GM23338 (cell line): ENCODE results near the gene PREB. TPM values are rescaled to one million over a fixed set of nuclear protein-coding genes. Genes with fewer than 3 reads are reported as not detected.

Experiments used
- ATAC-seq: fragments of 200-7000 bp; cut with Tn5 transposase; 3 replicates; pipeline ENCODE4 v1.9.1; 2020
- DNase-seq: peaks from one replicate; pipeline ENCODE4 v3.0.0-alpha.2; 2015; ENCODE audit warnings: low spot score
- H2AFZ ChIP-seq: fragments of 200-600 bp; sonication (generic); 2 replicates; pipeline ENCODE4 v1.8.0; 2016; ENCODE audit warnings: antibody characterized with exemption, mild to moderate bottlenecking, moderate library complexity
- H3F3A ChIP-seq: fragments of 200-600 bp; sonication (generic); replicated peaks from 2 replicates; pipeline ENCODE4 v1.8.0; 2017; ENCODE audit warnings: antibody characterized with exemption, mixed run types, low read depth
- H3K27ac ChIP-seq: fragments of 200-600 bp; sonication (generic); 2 replicates; pipeline ENCODE4 v1.6.1; 2016; ENCODE audit warnings: low read depth
- H3K27me3 ChIP-seq: fragments of 200-600 bp; sonication (generic); 2 replicates; pipeline ENCODE4 v1.8.0; 2016; ENCODE audit warnings: mild to moderate bottlenecking, mixed run types, moderate library complexity; ENCODE audit not compliant: insufficient read depth
- H3K36me3 ChIP-seq: fragments of 200-600 bp; sonication (generic); 2 replicates; pipeline ENCODE4 v1.8.0; 2016; ENCODE audit warnings: mild to moderate bottlenecking; ENCODE audit not compliant: insufficient read depth
- H3K4me1 ChIP-seq: fragments of 200-600 bp; sonication (generic); 2 replicates; pipeline ENCODE4 v1.8.0; 2016; ENCODE audit warnings: mild to moderate bottlenecking, moderate library complexity; ENCODE audit not compliant: insufficient read depth
- H3K4me2 ChIP-seq: fragments of 200-600 bp; sonication (generic); 2 replicates; pipeline ENCODE4 v1.7.1; 2017; ENCODE audit warnings: mixed run types
- H3K4me3 ChIP-seq: fragments of 200-600 bp; sonication (generic); 2 replicates; pipeline ENCODE4 v1.6.1; 2016; ENCODE audit warnings: mixed run types
- H3K79me2 ChIP-seq: fragments of 200-600 bp; sonication (generic); replicated peaks from 2 replicates; pipeline ENCODE4 v1.8.0; 2017; ENCODE audit warnings: mild to moderate bottlenecking; ENCODE audit not compliant: insufficient read depth
- H3K9me2 ChIP-seq: fragments of 200-600 bp; sonication (generic); 2 replicates; pipeline ENCODE4 v1.8.0; 2017; ENCODE audit not compliant: insufficient read depth
- H4K20me1 ChIP-seq: fragments of 200-600 bp; sonication (generic); replicated peaks from 2 replicates; pipeline ENCODE4 v1.8.0; 2017; ENCODE audit warnings: mild to moderate bottlenecking; ENCODE audit not compliant: insufficient read depth
- H3K27ac Mint-ChIP-seq: 2 replicates; pipeline ENCODE4 v1.8.0; 2020; ENCODE audit warnings: inconsistent platforms, mild to moderate bottlenecking, moderate library complexity, mixed read lengths
- H3K27me3 Mint-ChIP-seq: 3 replicates; pipeline ENCODE4 v1.8.0; 2022; ENCODE audit warnings: low read depth, mild to moderate bottlenecking, moderate library complexity, mixed read lengths, inconsistent platforms; ENCODE audit not compliant: insufficient read depth, poor library complexity
- H3K36me3 Mint-ChIP-seq: 3 replicates; pipeline ENCODE4 v1.8.0; 2021; ENCODE audit warnings: low read depth, mild to moderate bottlenecking, inconsistent platforms, moderate library complexity, mixed read lengths
- H3K4me1 Mint-ChIP-seq: 3 replicates; pipeline ENCODE4 v1.8.0; 2020; ENCODE audit warnings: mild to moderate bottlenecking, inconsistent platforms, mixed read lengths
- H3K4me3 Mint-ChIP-seq: 3 replicates; pipeline ENCODE4 v1.8.0; 2021; ENCODE audit warnings: moderate library complexity, mild to moderate bottlenecking, inconsistent platforms, mixed read lengths
- H3K9me3 Mint-ChIP-seq: 3 replicates; pipeline ENCODE4 v1.8.0; 2020; ENCODE audit warnings: moderate library complexity, mild to moderate bottlenecking, inconsistent platforms, mixed read lengths
- CREB1 ChIP-seq: fragments of 250-450 bp; sonication (Bioruptor Pico); IDR thresholded peaks from 2 replicates; pipeline ENCODE4 v1.5.0; 2020; ENCODE audit warnings: low read depth, mild to moderate bottlenecking, moderate library complexity
- CTCF ChIP-seq, 2 experiments: fragments of 200-600 bp in 1 of 2; sonication (generic) in 1 of 2; conservative IDR thresholded peaks; 2 replicates each; pipeline versions ENCODE4 v1.5.1 to v1.6.1; 2016 to 2017; ENCODE audit warnings: antibody characterized with exemption in 2 of 2, low read depth in 2 of 2, mild to moderate bottlenecking in 2 of 2, moderate library complexity in 1 of 2
- ETS1 ChIP-seq: IDR thresholded peaks from 2 replicates; pipeline ENCODE4 v1.6.1; 2016; ENCODE audit warnings: antibody characterized with exemption
- EZH2 ChIP-seq: fragments of 200-600 bp; sonication (generic); IDR thresholded peaks from one replicate; pipeline ENCODE4 v1.8.0; 2017; ENCODE audit warnings: antibody characterized with exemption, mild to moderate bottlenecking, low read depth; ENCODE audit not compliant: unreplicated experiment
- EZH2phosphoT487 ChIP-seq: fragments of 200-600 bp; sonication (generic); IDR thresholded peaks from one replicate; pipeline ENCODE4 v1.8.1; 2018; ENCODE audit warnings: antibody characterized with exemption; ENCODE audit not compliant: unreplicated experiment
- JUNB ChIP-seq: IDR thresholded peaks from one replicate; pipeline ENCODE4 v1.6.1; 2016; ENCODE audit warnings: antibody characterized with exemption; ENCODE audit not compliant: unreplicated experiment
- POLR2AphosphoS5 ChIP-seq: IDR thresholded peaks from 2 replicates; pipeline ENCODE4 v1.6.1; 2016; ENCODE audit warnings: antibody characterized with exemption, low read depth
- STAT1 ChIP-seq: IDR thresholded peaks from one replicate; pipeline ENCODE4 v1.6.1; 2016; ENCODE audit warnings: antibody characterized with exemption; ENCODE audit not compliant: unreplicated experiment
- ZNF114 ChIP-seq: fragments of 250-450 bp; sonication (Bioruptor Pico); IDR thresholded peaks from 2 replicates; pipeline ENCODE4 v1.5.0; 2020; ENCODE audit warnings: mild to moderate bottlenecking, moderate library complexity
- ZNF331 ChIP-seq: fragments of 250-450 bp; sonication (Bioruptor Pico); IDR thresholded peaks from 2 replicates; pipeline ENCODE4 v1.5.0; 2020; ENCODE audit warnings: low read depth, mild to moderate bottlenecking, moderate library complexity
- ZNF462 ChIP-seq: fragments of 250-450 bp; sonication (Bioruptor Pico); IDR thresholded peaks from 2 replicates; pipeline ENCODE4 v1.5.0; 2020; ENCODE audit warnings: mild to moderate bottlenecking, moderate library complexity
- polyA plus RNA-seq: library from polyadenylated mRNA; unstranded; fragments of >200 nt; fragmentation: Nextera tagmentation; extraction: Ambion mirVana; gene quantifications from 2 replicates; pipeline ENCODE4 v1.2.1, GENCODE V29; 2016
- total RNA-seq: library from RNA; depleted of rRNA; stranded (reverse); fragments of >200 nt; shearing (Covaris generic); gene quantifications from 2 replicates; pipeline ENCODE4 v1.2.3, GENCODE V29; 2014

The PREB gene
- total and polyA plus RNA-seq, 2 experiments from 2014 or later = 41.2 to 79.7 TPM

DNA sequence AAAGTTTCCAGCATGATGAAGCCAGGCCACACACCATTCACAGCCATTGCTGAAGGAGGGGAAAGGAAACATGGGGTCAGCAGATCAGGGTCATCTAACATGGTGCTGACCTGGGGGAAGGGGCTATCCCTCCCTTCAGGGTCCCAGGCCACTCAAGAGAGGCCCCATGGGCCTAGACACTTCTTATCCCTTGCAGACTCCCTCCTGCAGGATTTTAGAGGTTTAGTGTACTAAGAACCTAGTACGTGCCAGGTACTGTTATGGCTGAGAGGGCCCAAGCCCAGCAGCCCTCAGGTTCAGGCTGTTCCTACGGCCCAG is 39.0 kb downstream of the PREB start (continued):
- TF ChIP-seq ETS1 = no peak
- TF ChIP-seq STAT1 = no peak
- no peak for TF ChIP-seq CTCF (conservative IDR thresholded peaks at IDR 0.05; ENCODE audit: low read depth in 2 of 2)
- no peak for TF ChIP-seq JUNB
- TF ChIP-seq EZH2 = no peak
- no peak for TF ChIP-seq EZH2phosphoT487
- TF ChIP-seq POLR2AphosphoS5 = no peak

- no peaks in the 10 kb centered on the region; the same call in 2 of the 3 replicates for H3K9me3 Mint-ChIP-seq
- no peak overlapping the region for H2AFZ ChIP-seq
- H3K4me2 ChIP-seq = no peak overlapping the region
- no peaks in the 10 kb centered on the region; the same call in 1 of the 2 replicates for H4K20me1 ChIP-seq
- ATAC-seq (no peak), DNase-seq (no peak)
- peaks cover 9% of the 10 kb centered on the region for H3K4me1 Mint-ChIP-seq
- no peak overlapping the region for H3K27ac ChIP-seq
- no peak overlapping the region for H3K4me3 ChIP-seq
- peaks cover 19% of the 10 kb centered on the region for H3K27me3 Mint-ChIP-seq
- no peaks in the 10 kb centered on the region for H3K9me2 ChIP-seq
- no peaks in the 10 kb centered on the region for H3K79me2 ChIP-seq
- H3K27ac Mint-ChIP-seq = no peak overlapping the region
- H3K36me3 Mint-ChIP-seq = no peaks in the 10 kb centered on the region; the same call in 2 of the 3 replicates
- no peaks in the 10 kb centered on the region for H3K27me3 ChIP-seq
- H3K4me3 Mint-ChIP-seq = no peak overlapping the region
- peaks cover 4% of the 10 kb centered on the region; the same call in 1 of the 2 replicates for H3K4me1 ChIP-seq
- no peaks in the 10 kb centered on the region for H3K36me3 ChIP-seq
- H3F3A ChIP-seq = no peaks in the 10 kb centered on the region
- TF ChIP-seq CREB1 (CRISPR knock-in tag) (no peak), ZNF462 (no peak), CTCF (conservative IDR thresholded peaks at IDR 0.05; ENCODE audit: low read depth in 2 of 2) (no peak), EZH2 (no peak), STAT1 (no peak), ETS1 (no peak), JUNB (no peak), ZNF331 (CRISPR knock-in tag) (no peak), ZNF114 (CRISPR knock-in tag) (no peak), EZH2phosphoT487 (no peak)
These were observed 40.0 kb downstream of the PREB start for GRCh38 chr2:27094353-27094984.
